HG02973 (cell line): Measurements from ENCODE around the gene KNG1.
"Not testable (repeated sequence)": the region's sequence is repeated elsewhere in the genome, so short reads cannot be mapped to it uniquely, and the experiment has no call there.

Experiments
- ATAC-seq: cut with Tn5 transposase; IDR thresholded peaks from one replicate; pipeline ENCODE4 v1.9.1; 2021; ENCODE audit warnings: moderate library complexity; ENCODE audit not compliant: unreplicated experiment

The KNG1 gene

DNA sequence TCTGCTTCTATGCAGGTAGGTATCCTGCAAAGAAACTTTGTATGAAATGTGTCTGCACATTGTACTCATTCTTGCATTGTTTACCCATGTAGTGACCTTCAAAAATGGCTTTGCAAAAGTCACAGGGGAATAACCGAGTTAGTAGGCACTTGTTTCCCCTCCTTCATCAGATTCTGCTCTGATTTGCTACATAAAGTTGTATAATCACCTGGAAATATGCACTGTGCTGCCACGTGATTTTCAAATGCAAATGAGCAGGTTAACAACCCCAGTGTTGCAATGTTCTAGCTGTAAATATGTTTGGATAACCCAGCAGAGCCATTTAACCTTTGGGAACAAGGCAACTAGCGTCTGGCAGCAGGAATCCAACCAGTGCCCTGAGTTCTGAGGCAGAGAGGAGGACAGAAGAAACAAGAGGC lies at the start of gene KNG1:
TSS of gene KNG1 (plus strand) at position 321 of the 419 bp plus-strand sequence. CDS start 184 bp downstream, outside the sequence.
- ATAC-seq = no peak

- no peak for ATAC-seq
Observed at GRCh38 chr3:186668426-186668825, 48.7 kb upstream of the KNG1 start.

GRCh38 chr3:186669378-186670084 lies 47.6 kb upstream of the KNG1 start:
- no peak for ATAC-seq

DNA sequence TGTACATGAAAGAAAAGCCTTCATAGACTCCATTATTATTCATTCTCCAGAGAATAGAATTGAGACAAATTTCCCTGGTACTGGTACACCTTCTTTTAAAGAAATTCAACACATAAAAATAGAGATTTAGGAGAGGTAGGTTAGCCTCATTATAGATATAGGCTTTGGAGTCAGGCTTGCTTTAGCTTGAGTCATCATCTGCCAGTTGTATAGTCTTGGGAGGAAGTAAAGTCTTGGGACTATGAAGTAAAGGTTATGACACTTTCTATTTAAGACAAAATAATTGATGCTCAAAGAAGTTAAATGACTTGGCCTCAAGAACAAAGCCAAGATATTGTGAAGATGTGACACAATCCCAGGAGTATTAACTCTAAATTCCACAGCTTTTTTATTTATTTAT lies 47.0 kb upstream of the KNG1 start:
- ATAC-seq = no peak

GRCh38 chr3:186671051-186671450 lies 46.1 kb upstream of the KNG1 start:
- no peak for ATAC-seq

GRCh38 chr3:186678604-186679003 lies 38.6 kb upstream of the KNG1 start:
- no peak for ATAC-seq

- no peak for ATAC-seq
Observed at GRCh38 chr3:186679151-186679550, 38.0 kb upstream of the KNG1 start.

DNA sequence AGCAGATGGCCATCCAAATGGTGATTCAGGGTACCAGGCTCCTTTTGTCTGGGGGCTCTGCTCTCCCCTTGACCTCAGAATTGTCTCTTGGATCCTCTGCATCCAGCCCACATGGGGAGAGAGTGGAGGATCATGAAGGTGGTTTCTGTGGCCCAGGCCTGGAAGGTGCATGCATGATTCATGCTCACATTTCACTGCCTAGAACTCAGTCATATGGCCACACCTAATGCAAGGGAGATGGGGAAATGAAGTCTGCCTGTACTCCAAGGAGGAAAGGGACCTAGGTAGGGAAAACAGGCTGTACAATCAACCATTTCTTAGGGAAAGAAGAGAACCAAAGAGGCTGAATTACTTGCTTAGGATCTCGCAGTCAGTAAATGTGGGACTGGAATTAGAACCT lies 36.3 kb upstream of the KNG1 start:
- no peak for ATAC-seq

- ATAC-seq = no peak
Observed at GRCh38 chr3:186682812-186683211, 34.3 kb upstream of the KNG1 start.

DNA sequence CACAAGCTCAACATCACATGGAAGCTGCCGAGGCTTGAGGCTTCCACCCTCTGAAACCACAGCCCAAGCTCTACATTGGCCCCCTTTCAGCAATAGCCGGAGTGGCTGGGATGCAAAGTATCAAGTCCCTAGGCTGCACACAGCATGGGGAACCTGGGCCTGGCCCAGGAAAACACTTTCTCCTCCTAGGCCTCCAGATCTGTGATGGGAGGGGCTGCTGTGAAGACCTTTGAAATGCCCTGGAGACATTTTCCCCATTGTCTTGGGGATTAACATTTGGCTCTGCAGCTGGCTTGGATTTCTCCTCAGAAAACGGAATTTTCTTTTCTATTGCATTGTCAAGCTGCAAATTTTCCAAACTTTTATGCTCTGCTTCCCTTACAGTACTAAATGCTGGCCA lies 33.2 kb upstream of the KNG1 start:
- ATAC-seq = no peak

- not testable (repeated sequence) for ATAC-seq
Observed at GRCh38 chr3:186686475-186686874, 30.7 kb upstream of the KNG1 start.

GRCh38 chr3:186687120-186687651 lies 30.0 kb upstream of the KNG1 start:
- ATAC-seq = no peak

GRCh38 chr3:186690304-186690703 lies 26.9 kb upstream of the KNG1 start:
- ATAC-seq = not testable (repeated sequence)

DNA sequence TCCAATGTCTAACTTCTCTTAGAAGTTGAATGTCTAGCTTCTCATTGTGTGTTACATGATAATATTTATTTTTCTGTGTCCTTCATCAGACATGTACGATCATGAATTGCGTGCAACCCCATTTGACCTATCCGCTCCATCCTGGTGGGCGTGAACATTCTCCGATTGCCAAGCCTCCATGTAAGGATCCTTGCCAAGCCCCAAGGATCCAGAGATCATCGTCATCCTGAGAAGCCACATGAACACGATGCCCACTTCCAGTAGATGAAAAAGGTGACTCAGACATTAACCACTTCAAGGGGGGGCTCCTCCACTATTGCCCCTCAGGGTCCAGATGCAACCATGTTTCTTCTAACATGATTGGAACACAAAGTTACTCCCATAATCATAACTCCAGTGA lies 25.5 kb upstream of the KNG1 start:
- ATAC-seq = no peak

- no peak for ATAC-seq
Observed at GRCh38 chr3:186693843-186694242, 23.3 kb upstream of the KNG1 start.

DNA sequence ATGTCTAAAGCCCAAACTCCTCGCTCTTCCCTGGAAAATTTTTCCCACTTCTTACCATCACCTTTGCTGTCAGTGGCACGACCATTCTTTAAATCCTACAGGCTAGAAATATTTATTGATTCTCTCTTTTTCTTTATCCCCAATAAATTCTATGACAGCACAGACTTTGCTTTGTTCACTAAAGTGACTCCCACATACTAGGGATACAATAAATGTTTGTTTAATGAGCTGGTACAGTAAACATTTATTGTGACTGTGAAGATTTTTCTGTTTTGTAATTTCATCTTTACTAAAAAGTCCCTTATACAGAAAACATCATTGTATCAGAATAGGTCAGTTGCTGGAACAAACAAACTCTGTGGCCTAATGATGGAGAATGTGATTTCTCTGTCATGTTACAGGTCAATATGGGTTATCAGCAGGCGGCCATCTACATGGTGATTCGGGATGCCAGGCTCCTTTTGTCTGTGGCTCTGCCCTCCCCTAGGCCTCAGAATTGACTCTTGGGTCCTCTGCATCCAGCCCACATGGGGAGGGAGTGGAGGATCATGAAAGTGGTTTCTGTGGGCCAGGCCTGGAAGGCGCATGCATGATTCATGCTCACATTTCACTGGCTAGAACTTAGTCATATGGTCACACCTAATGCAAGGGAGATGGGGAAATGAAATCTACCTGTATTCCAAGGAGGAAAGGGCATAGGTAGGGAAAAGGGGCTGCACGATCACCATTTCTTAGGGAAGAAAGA lies 22.7 kb upstream of the KNG1 start:
- no peak for ATAC-seq

GRCh38 chr3:186696522-186696921 lies 20.6 kb upstream of the KNG1 start:
- no peak for ATAC-seq

DNA sequence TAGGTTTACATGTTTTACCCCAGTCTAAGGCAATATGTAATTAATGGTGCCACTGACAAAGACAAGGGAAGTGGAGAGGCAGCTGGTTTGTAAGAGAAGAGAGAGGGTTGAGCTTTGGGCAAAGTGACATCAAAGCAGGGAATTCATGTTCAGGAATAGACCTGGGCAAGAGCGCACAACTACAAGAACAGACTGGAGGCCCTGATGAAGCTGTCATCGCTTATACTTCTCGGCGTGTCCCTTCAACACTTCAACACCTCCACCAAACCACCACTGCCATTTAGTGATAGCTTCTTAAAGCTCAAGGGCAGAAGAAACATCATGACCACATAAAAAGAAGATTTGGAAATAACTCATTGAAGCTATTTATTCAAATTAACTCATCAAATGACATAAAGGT lies 19.6 kb upstream of the KNG1 start:
- no peak for ATAC-seq

DNA sequence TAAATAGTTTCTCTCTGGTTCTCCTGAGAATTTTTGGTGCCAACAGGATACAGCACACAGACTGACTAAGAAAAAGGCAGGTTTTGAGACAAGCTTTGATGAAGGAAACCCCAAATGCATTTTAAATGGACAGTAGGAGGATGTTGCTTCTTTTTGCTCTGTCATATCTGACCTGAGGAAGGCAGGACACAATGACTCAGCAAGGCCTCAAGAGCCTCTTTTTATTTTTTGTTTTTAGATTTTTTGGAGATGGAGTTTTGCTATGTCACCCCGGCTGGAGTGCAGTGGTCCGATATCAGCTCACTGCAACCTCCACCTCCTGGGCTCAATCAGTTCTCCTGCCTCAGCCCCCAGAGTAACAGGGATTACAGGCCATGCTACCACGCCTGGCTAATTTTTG lies 16.9 kb upstream of the KNG1 start:
- ATAC-seq = no peak

- ATAC-seq = not testable (repeated sequence)
Observed at GRCh38 chr3:186702451-186702850, 14.7 kb upstream of the KNG1 start.

GRCh38 chr3:186705882-186706780 lies 11.0 kb upstream of the KNG1 start:
- ATAC-seq = peak; percentile 78
